MM.1S (cell line): Measurements from ENCODE around the gene CDK5R2.

Experiments used
- EZH2 ChIP-seq: fragments of 300-600 bp; sonication (generic); optimal IDR thresholded peaks from 2 replicates; pipeline ENCODE3; 2017; ENCODE audit warnings: low read depth, mild to moderate bottlenecking, antibody characterized with exemption, low read length, mixed read lengths
- EZH2phosphoT487 ChIP-seq: fragments of 300-600 bp; sonication (generic); IDR thresholded peaks from 2 replicates; pipeline ENCODE4 v1.6.1; 2018; ENCODE audit warnings: antibody characterized with exemption, low read length
- TF ChIP-seq, protein P1 (sequence below): fragments of 300-600 bp; sonication (generic); IDR thresholded peaks from 2 replicates; pipeline ENCODE4 v1.5.1; 2016; ENCODE audit warnings: antibody characterized with exemption, low read length, mixed read lengths

DNA sequence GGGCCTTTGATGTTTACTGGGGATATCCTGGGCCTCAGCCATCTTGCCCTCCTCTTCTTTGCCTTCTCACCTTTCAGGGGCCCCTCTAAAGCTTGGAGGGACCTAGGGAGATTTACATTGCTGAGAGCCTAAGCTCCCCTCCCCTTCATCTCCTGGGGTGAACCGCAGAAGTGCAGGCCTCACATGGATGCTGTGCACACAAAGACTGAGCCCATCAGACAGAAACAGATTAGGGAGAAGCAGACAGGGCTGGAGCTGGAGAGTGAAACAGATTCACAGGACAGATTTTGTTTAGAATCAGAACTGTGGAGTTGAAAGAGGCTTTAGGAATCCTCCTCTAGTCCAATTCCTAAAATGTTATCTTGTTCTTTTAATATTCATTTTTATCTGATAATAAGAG lies 3.4 kb upstream of the CDK5R2 start:
- TF ChIP-seq, protein P1, sequence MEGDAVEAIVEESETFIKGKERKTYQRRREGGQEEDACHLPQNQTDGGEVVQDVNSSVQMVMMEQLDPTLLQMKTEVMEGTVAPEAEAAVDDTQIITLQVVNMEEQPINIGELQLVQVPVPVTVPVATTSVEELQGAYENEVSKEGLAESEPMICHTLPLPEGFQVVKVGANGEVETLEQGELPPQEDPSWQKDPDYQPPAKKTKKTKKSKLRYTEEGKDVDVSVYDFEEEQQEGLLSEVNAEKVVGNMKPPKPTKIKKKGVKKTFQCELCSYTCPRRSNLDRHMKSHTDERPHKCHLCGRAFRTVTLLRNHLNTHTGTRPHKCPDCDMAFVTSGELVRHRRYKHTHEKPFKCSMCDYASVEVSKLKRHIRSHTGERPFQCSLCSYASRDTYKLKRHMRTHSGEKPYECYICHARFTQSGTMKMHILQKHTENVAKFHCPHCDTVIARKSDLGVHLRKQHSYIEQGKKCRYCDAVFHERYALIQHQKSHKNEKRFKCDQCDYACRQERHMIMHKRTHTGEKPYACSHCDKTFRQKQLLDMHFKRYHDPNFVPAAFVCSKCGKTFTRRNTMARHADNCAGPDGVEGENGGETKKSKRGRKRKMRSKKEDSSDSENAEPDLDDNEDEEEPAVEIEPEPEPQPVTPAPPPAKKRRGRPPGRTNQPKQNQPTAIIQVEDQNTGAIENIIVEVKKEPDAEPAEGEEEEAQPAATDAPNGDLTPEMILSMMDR = no peak
- no peak for TF ChIP-seq EZH2phosphoT487
- TF ChIP-seq EZH2 = no peak
